LNCaP clone FGC (cell line): ENCODE data around the gene FZR1.

Experiments used
- DNase-seq: peaks from one replicate; pipeline ENCODE4 v3.0.0-alpha.2; 2011; ENCODE audit warnings: low read depth
- H3K4me3 ChIP-seq: 2 replicates; pipeline ENCODE4 v1.5.1; 2011; ENCODE audit warnings: mild to moderate bottlenecking, low read depth, low read length, control low read depth
- TF ChIP-seq, protein P1 (sequence below): IDR thresholded peaks from 2 replicates; pipeline ENCODE4 v1.5.1; 2012; ENCODE audit warnings: mild to moderate bottlenecking; ENCODE audit not compliant: control insufficient read depth, insufficient read depth; ENCODE audit errors: extremely low read depth

Gene FZR1

DNA sequence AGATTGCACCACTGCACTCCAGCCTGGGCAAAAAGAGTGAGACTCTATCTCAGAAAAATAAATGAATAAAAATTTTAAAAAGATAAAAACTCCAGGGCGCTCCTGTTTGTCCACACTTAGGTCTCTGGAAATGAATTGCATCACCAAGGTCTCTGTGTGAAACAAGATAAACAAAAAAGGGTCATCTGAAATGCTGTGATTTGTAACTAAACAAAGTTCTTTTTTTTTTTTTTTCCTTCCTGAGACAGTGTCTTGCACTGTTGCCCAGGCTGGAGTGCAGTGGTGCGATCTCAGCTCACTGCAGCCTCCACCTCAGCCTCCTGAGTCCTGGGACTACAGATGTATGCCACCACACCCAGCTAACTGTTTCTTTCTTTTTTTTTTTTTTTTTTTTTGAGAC lies 11.5 kb downstream of the FZR1 start:
- TF ChIP-seq, protein P1, sequence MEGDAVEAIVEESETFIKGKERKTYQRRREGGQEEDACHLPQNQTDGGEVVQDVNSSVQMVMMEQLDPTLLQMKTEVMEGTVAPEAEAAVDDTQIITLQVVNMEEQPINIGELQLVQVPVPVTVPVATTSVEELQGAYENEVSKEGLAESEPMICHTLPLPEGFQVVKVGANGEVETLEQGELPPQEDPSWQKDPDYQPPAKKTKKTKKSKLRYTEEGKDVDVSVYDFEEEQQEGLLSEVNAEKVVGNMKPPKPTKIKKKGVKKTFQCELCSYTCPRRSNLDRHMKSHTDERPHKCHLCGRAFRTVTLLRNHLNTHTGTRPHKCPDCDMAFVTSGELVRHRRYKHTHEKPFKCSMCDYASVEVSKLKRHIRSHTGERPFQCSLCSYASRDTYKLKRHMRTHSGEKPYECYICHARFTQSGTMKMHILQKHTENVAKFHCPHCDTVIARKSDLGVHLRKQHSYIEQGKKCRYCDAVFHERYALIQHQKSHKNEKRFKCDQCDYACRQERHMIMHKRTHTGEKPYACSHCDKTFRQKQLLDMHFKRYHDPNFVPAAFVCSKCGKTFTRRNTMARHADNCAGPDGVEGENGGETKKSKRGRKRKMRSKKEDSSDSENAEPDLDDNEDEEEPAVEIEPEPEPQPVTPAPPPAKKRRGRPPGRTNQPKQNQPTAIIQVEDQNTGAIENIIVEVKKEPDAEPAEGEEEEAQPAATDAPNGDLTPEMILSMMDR = no peak
- no peak overlapping the region for H3K4me3 ChIP-seq
- DNase-seq = no peak

DNA sequence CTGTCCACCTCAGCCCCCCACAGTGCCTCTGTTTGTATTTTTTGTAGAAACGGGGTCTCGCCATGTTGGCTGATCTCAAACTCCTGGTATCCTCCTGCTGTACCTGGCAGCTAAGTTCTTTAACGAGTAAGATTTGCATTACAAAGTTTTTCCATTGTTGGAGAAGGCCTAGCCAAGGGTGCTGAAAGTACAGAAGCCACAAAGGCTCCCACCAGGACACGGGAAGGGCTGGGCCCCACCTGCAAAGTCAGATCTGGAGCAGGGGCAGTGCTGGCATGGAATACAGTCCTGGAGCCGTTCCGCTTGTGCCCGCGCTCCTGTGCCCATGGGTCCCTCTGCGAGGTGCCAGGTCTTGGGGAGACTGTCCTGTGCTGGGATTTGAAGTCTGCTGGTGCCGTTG lies 12.1 kb downstream of the FZR1 start:
- H3K4me3 ChIP-seq = no peak overlapping the region
- TF ChIP-seq, protein P1 = no peak
- DNase-seq = no peak

DNA sequence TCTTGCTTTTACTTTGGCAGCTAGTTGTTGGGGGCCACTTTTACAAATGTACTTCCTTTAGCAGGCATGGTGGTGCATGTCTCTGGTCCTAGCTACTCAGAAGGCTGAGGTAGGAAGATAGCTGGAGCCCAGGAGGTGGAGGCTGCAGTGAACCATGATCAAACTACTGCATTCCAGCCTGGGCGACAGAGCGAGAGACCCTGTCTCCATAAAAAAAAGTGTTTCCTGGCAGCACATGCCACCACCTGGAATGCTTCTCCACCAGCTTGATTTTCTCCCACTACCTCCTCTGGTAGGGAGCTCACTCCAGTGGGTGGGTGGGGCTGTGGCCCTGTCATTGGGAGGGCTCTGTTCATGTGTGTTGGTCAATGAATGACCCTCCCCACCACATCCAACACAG lies 12.5 kb downstream of the FZR1 start:
- DNase-seq = no peak
- TF ChIP-seq, protein P1 = no peak
- no peak overlapping the region for H3K4me3 ChIP-seq

DNA sequence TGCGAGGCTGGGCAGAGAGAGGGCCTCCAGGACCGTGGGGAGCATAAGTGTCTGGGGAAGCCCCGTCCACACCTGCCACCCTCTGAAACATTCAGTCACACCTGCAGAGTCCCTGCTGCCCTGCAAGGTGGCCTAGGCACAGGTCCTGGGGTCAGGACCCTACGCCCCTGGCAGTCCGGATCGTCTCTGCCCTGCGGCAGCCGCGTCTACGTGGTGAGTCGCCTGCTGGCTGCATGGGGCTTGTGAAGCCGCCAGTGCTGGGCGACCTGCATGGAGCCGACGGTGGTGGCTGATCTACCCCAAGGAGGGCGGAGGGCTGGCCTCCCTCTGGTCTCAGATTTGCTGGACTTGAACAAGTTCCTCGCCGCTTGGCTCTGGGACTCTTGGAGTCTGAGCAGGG lies 13.0 kb downstream of the FZR1 start:
- TF ChIP-seq, protein P1 = no peak
- H3K4me3 ChIP-seq = no peak overlapping the region
- no peak for DNase-seq

DNA sequence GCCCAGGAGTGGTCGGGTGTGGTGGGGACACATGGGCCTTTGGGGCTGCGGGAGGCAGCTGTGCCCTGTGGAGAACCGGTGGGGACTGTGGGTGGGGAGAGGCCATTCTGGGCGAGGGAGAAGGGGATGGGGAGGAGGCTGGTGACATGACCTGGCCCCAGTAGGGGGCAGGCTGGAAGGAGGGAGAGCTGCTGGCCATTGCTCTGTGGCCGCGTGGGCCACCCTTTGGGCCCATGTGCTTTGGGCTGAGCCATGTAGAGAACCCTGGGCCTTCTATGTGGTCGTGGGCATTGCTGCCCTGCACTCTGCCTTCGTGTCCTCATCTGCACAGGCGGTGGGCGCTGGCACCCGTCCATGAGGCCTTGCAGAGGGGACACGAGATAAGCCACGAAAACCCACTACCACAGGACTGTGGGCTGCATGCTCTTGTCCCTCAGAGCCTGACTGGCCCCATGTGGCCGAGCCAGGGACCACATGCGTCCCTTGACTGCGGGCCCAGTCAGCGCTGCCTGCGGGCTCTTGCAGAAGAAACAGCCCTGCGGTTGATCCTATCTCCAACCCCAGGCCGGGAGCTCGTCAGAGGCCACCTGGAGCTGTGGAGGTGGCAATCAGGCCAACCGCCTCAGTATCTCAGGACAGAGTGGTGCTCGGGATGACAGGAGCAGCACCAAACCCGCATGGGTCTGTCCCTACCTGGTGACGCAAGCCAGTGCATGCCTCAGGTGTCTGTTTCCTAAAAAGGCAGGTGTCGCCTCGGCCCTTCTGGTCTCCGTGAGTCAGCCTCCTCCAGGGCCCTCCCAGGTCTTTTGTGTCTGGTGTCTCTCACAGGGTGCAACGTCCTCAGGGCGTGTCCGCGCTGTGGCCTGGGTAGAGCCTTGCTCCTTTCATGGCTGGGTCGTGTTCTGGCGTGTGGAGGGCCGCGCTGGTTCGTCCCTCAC lies 14.3 kb downstream of the FZR1 start:
- no peak for DNase-seq
- H3K4me3 ChIP-seq = no peak overlapping the region
- TF ChIP-seq, protein P1 = no peak

DNA sequence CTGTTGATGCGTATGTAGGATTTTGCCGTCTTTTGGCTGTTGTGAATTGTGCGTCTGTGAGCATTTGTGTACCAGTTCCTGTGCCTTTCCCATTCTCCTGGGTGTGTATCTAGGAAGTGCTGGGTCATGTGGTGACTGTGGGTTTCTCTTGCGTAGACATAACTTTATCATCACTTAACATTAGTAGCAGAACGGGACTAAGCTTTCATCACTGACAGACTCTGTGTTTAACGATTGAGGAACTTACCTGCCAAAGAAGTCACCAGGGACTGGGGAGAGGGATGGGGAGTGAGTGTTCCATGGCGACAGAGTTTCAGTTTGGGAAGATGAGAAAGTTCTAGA lies 15.0 kb downstream of the FZR1 start:
- no peak overlapping the region for H3K4me3 ChIP-seq
- DNase-seq = no peak
- TF ChIP-seq, protein P1 = no peak
